Endothelial cell of umbilical vein (primary cell): ENCODE data around the gene HOXA3. TPM values are rescaled to one million over a fixed set of nuclear protein-coding genes. Genes with fewer than 3 reads are reported as not detected.

Experiments
- BruUV-seq: library from RNA; stranded (reverse); fragments of 400-500 nt; replicated peaks from 2 replicates; lab custom pipeline; 2021; lab: Mats Ljungman, UMichigan
- CTCF ChIA-PET: fragments of 300-600, 350-600 bp; sonication (Branson Sonifier 250); formaldehyde crosslinking; loops from one replicate; lab custom pipeline; 2021; ENCODE audit warnings: antibody characterized with exemption, inconsistent platforms; lab: Charles Lee
- POLR2A ChIA-PET: fragments of 300-600, 350-600 bp; sonication (Branson Sonifier 250); formaldehyde crosslinking; loops from one replicate; lab custom pipeline; 2021; ENCODE audit warnings: antibody characterized with exemption, inconsistent platforms; lab: Charles Lee
- DNase-seq: peaks from one replicate; pipeline ENCODE4 v3.0.0-alpha.2; 2011; ENCODE audit warnings: low read depth, low spot score
- FAIRE-seq: peaks from 2 replicates; lab custom pipeline; 2011; peaks lifted over from hg19 to GRCh38; lab: Jason Lieb, UNC
- H2AFZ ChIP-seq: 2 replicates; pipeline ENCODE4 v1.6.0; 2012; ENCODE audit warnings: low read depth, low read length, control low read depth, inconsistent platforms
- H3K27ac ChIP-seq: 2 replicates; pipeline ENCODE4 v1.5.1; 2011; ENCODE audit warnings: low read depth, mild to moderate bottlenecking, control low read depth, low read length, moderate library complexity; ENCODE audit not compliant: insufficient read depth
- H3K27me3 ChIP-seq, 2 experiments: 2 replicates each; pipeline versions ENCODE4 v1.6.0 to v1.6.1; 2011; ENCODE audit warnings: low read length in 2 of 2, mixed read lengths in 1 of 2; ENCODE audit not compliant: control insufficient read depth in 2 of 2, insufficient read depth in 2 of 2
- H3K36me3 ChIP-seq, 2 experiments: 2 replicates in 1 of 2; 3 replicates in 1 of 2; pipeline ENCODE4 v1.5.1; 2011; ENCODE audit warnings: low read length in 2 of 2, mild to moderate bottlenecking in 1 of 2, moderate library complexity in 1 of 2; ENCODE audit not compliant: control insufficient read depth in 2 of 2, insufficient read depth in 2 of 2; ENCODE audit errors: extremely low read depth in 1 of 2
- H3K4me1 ChIP-seq: 3 replicates; pipeline ENCODE4 v1.5.1; 2011; ENCODE audit warnings: mild to moderate bottlenecking, low read length; ENCODE audit not compliant: control insufficient read depth, insufficient read depth; ENCODE audit errors: extremely low read depth
- H3K4me2 ChIP-seq: 2 replicates; pipeline ENCODE4 v1.6.1; 2011; ENCODE audit warnings: low read length, control low read depth, mixed read lengths; ENCODE audit not compliant: insufficient read depth
- H3K4me3 ChIP-seq, 3 experiments: fragments of 200-600 bp in 1 of 3; sonication (generic), shearing (Covaris generic) in 1 of 3; replicated peaks in 1 of 3; 2 replicates each; pipeline ENCODE4 v1.5.1; 2011 to 2016; ENCODE audit warnings: control low read depth in 3 of 3, low read length in 3 of 3, mild to moderate bottlenecking in 2 of 3, inconsistent platforms in 1 of 3, low read depth in 1 of 3, moderate library complexity in 1 of 3; ENCODE audit not compliant: insufficient read depth in 1 of 3
- H3K79me2 ChIP-seq: 2 replicates; pipeline ENCODE4 v1.6.0; 2012; ENCODE audit warnings: low read length, inconsistent platforms; ENCODE audit not compliant: control insufficient read depth, insufficient read depth
- H3K9ac ChIP-seq: replicated peaks from 2 replicates; pipeline ENCODE3; 2011; ENCODE audit warnings: low read length, control low read depth; ENCODE audit not compliant: insufficient read depth; ENCODE audit errors: extremely low read depth
- H3K9me1 ChIP-seq: replicated peaks from 3 replicates; pipeline ENCODE4 v1.6.0; 2011; ENCODE audit warnings: mild to moderate bottlenecking, low read length; ENCODE audit not compliant: control insufficient read depth, insufficient read depth; ENCODE audit errors: extremely low read depth
- H3K9me3 ChIP-seq: replicated peaks from 2 replicates; pipeline ENCODE4 v1.5.1; 2012; ENCODE audit warnings: low read length, inconsistent platforms; ENCODE audit not compliant: control insufficient read depth, insufficient read depth
- H4K20me1 ChIP-seq: replicated peaks from 2 replicates; pipeline ENCODE3; 2011; ENCODE audit warnings: mild to moderate bottlenecking, low read length; ENCODE audit not compliant: control insufficient read depth, insufficient read depth; ENCODE audit errors: extremely low read depth
- EZH2 ChIP-seq: IDR thresholded peaks from 2 replicates; pipeline ENCODE4 v1.6.1; 2012; ENCODE audit warnings: borderline replicate concordance, low read depth, mild to moderate bottlenecking, moderate library complexity, low read length, inconsistent platforms; ENCODE audit not compliant: severe bottlenecking
- FOS ChIP-seq: IDR thresholded peaks from 2 replicates; pipeline ENCODE4 v1.6.1; 2011; ENCODE audit warnings: mild to moderate bottlenecking, low read length, moderate library complexity, borderline replicate concordance; ENCODE audit not compliant: insufficient read depth
- GATA2 ChIP-seq: IDR thresholded peaks from 2 replicates; pipeline ENCODE4 v1.7.0; 2011; ENCODE audit warnings: low read depth, mild to moderate bottlenecking, moderate library complexity, mixed read lengths, low read length; ENCODE audit not compliant: insufficient read length, insufficient read depth
- JUN ChIP-seq: IDR thresholded peaks from 2 replicates; pipeline ENCODE4 v1.6.1; 2011; ENCODE audit warnings: borderline replicate concordance, low read depth; ENCODE audit not compliant: insufficient read length, insufficient read depth
- MYC ChIP-seq: IDR thresholded peaks from one replicate; pipeline ENCODE4 v1.6.1; 2011; ENCODE audit warnings: mild to moderate bottlenecking, low read depth, low read length
- POLR2A ChIP-seq: IDR thresholded peaks from 2 replicates; pipeline ENCODE4 v1.6.1; 2012; ENCODE audit warnings: low read depth, mild to moderate bottlenecking, control low read depth, low read length
- POLR2AphosphoS5 ChIP-seq: IDR thresholded peaks from 2 replicates; pipeline ENCODE4 v1.6.1; 2012; ENCODE audit warnings: low read depth, mild to moderate bottlenecking, control low read depth, low read length, moderate library complexity; ENCODE audit not compliant: insufficient read depth
- dilution Hi-C: fragments of 300-500 bp; cut with MboI; formaldehyde crosslinking; loops from one replicate; pipeline ENCODE4 v1.15.0; 2019; ENCODE audit warnings: low sequenced_read_pairs; ENCODE audit not compliant: extremely low pct_ligation_motif_present
- intact Hi-C: fragments of 100-400 bp; cut with micrococcal nuclease; formaldehyde crosslinking; loops from one replicate; pipeline ENCODE4 v1.10.0; 2022
- polyA plus RNA-seq, 4 experiments: library from polyadenylated mRNA; depleted of rRNA in 3 of 4; stranded (reverse) in 3 of 4; unstranded in 1 of 4; fragments of >200 nt; gene quantifications; 2 replicates each; pipeline versions ENCODE4 v1.2.1 to v1.2.3, GENCODE V29; 2011 to 2012; ENCODE audit warnings: missing spikeins in 1 of 4
- total RNA-seq: library from RNA; stranded (reverse); gene quantifications from 2 replicates; pipeline ENCODE4 v1.2.3, GENCODE V29; 2021
- TF ChIP-seq, protein P1 (sequence below): IDR thresholded peaks from 2 replicates; pipeline ENCODE4 v1.6.1; 2011; ENCODE audit not compliant: insufficient read depth, insufficient read length
- TF ChIP-seq, protein P2 (sequence below), 2 donors: IDR thresholded peaks; 1 replicate in 1 of 2; 2 replicates in 1 of 2; pipeline ENCODE4 v1.5.1; 2011; ENCODE audit warnings: low read length in 2 of 2, mild to moderate bottlenecking in 2 of 2, moderate library complexity in 2 of 2, control low read depth in 1 of 2, inconsistent platforms in 1 of 2, low read depth in 1 of 2; ENCODE audit not compliant: insufficient read depth in 1 of 2; ENCODE audit errors: extremely low read depth in 1 of 2

Gene HOXA3
- total and polyA plus RNA-seq, 2 donors (not counting 3 experiments of a cell fraction or from before 2014, with no cell fraction given), result 4.7 to 14.0 TPM

- dilution Hi-C loops, result no loop called here
- Histone ChIP-seq H3K4me3 (no peak overlapping the region), H4K20me1 (no peaks in the 10 kb centered on the region), H3K9me3 (no peaks in the 10 kb centered on the region), H3K79me2 (no peaks in the 10 kb centered on the region), H3K27ac (no peak overlapping the region), H3K9me1 (no peaks in the 10 kb centered on the region), H3K36me3 (no peaks in the 10 kb centered on the region), H2AFZ (no peak overlapping the region), H3K27me3 (no peaks in the 10 kb centered on the region), H3K4me1 (no peaks in the 10 kb centered on the region), H3K4me2 (no peak overlapping the region), H3K9ac (no peak overlapping the region)
- POLR2A ChIA-PET, result no interaction called here
- CTCF ChIA-PET, result no interaction called here
- no TSS peak for BruUV-seq
- FAIRE-seq (no peak), DNase-seq (no peak)
- intact Hi-C loops, result no loop called here
- no peak for TF ChIP-seq JUN
- no peak for TF ChIP-seq GATA2
- no peak for TF ChIP-seq POLR2AphosphoS5
- TF ChIP-seq MYC, result no peak
Observed at GRCh38 chr7:27080844-27081436, 71.4 kb downstream of the HOXA3 start.

GRCh38 chr7:27079234-27079975, 73.0 kb downstream of the HOXA3 start:
- dilution Hi-C loops, result no loop called here
- Histone ChIP-seq H4K20me1 (no peaks in the 10 kb centered on the region), H3K4me3 (no peak overlapping the region), H3K9ac (no peak overlapping the region), H3K4me2 (no peak overlapping the region), H3K27ac (no peak overlapping the region), H2AFZ (no peak overlapping the region), H3K4me1 (no peaks in the 10 kb centered on the region), H3K27me3 (no peaks in the 10 kb centered on the region), H3K36me3 (no peaks in the 10 kb centered on the region), H3K9me3 (no peaks in the 10 kb centered on the region), H3K79me2 (no peaks in the 10 kb centered on the region), H3K9me1 (no peaks in the 10 kb centered on the region)
- no peak for TF ChIP-seq GATA2
- TF ChIP-seq, protein P1, sequence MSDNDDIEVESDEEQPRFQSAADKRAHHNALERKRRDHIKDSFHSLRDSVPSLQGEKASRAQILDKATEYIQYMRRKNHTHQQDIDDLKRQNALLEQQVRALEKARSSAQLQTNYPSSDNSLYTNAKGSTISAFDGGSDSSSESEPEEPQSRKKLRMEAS, result no peak
- TF ChIP-seq, protein P2, sequence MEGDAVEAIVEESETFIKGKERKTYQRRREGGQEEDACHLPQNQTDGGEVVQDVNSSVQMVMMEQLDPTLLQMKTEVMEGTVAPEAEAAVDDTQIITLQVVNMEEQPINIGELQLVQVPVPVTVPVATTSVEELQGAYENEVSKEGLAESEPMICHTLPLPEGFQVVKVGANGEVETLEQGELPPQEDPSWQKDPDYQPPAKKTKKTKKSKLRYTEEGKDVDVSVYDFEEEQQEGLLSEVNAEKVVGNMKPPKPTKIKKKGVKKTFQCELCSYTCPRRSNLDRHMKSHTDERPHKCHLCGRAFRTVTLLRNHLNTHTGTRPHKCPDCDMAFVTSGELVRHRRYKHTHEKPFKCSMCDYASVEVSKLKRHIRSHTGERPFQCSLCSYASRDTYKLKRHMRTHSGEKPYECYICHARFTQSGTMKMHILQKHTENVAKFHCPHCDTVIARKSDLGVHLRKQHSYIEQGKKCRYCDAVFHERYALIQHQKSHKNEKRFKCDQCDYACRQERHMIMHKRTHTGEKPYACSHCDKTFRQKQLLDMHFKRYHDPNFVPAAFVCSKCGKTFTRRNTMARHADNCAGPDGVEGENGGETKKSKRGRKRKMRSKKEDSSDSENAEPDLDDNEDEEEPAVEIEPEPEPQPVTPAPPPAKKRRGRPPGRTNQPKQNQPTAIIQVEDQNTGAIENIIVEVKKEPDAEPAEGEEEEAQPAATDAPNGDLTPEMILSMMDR (IDR thresholded peaks at IDR 0.05; ENCODE audit: extremely low read depth in 1 of 2, insufficient read depth in 1 of 2, low read depth in 1 of 2, low read length in 2 of 2), result no peak
- TF ChIP-seq MYC, result no peak
- TF ChIP-seq FOS, result no peak
- no peak for TF ChIP-seq JUN
- no peak for TF ChIP-seq POLR2AphosphoS5
- no peak for TF ChIP-seq POLR2A
- TF ChIP-seq EZH2, result no peak
- POLR2A ChIA-PET, result no interaction called here
- FAIRE-seq, result no peak
- CTCF ChIA-PET, result no interaction called here
- DNase-seq, result no peak
- intact Hi-C loops, result no loop called here
- no TSS peak for BruUV-seq
